Suprapubic skin (tissue), 4 donors: ENCODE results near the gene RALGPS2.

ENCODE experiments used
- EP300 ChIP-seq: sonication (generic); formaldehyde crosslinking; IDR thresholded peaks from one replicate; pipeline ENCODE4 v1.6.1; 2017; ENCODE audit warnings: antibody characterized with exemption
- POLR2A ChIP-seq, 2 donors: fragments of 450-650 bp; IDR thresholded peaks; one replicate each; pipeline ENCODE4 v1.6.1; 2017; ENCODE audit warnings: antibody characterized with exemption in 2 of 2, mild to moderate bottlenecking in 2 of 2, moderate library complexity in 2 of 2
- POLR2AphosphoS5 ChIP-seq, 3 donors: sonication (generic); formaldehyde crosslinking; IDR thresholded peaks; one replicate each; pipeline ENCODE4 v1.6.1; 2017; ENCODE audit warnings: antibody characterized with exemption in 3 of 3
- TF ChIP-seq, protein P1 (sequence below), 2 donors: fragments of 200-600 bp in 1 of 2; fragments of 450-650 bp in 1 of 2; sonication (generic) in 1 of 2; IDR thresholded peaks; one replicate each; pipeline ENCODE4 v1.5.1; 2016 to 2019; ENCODE audit warnings: antibody characterized with exemption in 2 of 2, mild to moderate bottlenecking in 1 of 2, moderate library complexity in 1 of 2

- TF ChIP-seq POLR2A (IDR thresholded peaks at IDR 0.05): no peak
- TF ChIP-seq, protein P1, sequence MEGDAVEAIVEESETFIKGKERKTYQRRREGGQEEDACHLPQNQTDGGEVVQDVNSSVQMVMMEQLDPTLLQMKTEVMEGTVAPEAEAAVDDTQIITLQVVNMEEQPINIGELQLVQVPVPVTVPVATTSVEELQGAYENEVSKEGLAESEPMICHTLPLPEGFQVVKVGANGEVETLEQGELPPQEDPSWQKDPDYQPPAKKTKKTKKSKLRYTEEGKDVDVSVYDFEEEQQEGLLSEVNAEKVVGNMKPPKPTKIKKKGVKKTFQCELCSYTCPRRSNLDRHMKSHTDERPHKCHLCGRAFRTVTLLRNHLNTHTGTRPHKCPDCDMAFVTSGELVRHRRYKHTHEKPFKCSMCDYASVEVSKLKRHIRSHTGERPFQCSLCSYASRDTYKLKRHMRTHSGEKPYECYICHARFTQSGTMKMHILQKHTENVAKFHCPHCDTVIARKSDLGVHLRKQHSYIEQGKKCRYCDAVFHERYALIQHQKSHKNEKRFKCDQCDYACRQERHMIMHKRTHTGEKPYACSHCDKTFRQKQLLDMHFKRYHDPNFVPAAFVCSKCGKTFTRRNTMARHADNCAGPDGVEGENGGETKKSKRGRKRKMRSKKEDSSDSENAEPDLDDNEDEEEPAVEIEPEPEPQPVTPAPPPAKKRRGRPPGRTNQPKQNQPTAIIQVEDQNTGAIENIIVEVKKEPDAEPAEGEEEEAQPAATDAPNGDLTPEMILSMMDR (IDR thresholded peaks at IDR 0.05): no peak
- TF ChIP-seq POLR2AphosphoS5 (IDR thresholded peaks at IDR 0.05): no peak
- no peak for TF ChIP-seq EP300
Measured at GRCh38 chr1:178916448-178917174, 191.6 kb downstream of the RALGPS2 start.
